Activated gamma-delta T cell treated with anti-CD3 and anti-CD28 coated beads, Interleukin-2, amount 50 U/mL, for 16 hours (primary cell): ENCODE measurements around the gene ADGRD1.
"Not testable (repeated sequence)": the region's sequence is repeated elsewhere in the genome, so short reads cannot be mapped to it uniquely, and the experiment has no call there.

ENCODE experiments used
- DNase-seq: peaks from one replicate; pipeline ENCODE4 v3.0.0-alpha.2; 2020; ENCODE audit warnings: low read depth

Gene ADGRD1

DNA sequence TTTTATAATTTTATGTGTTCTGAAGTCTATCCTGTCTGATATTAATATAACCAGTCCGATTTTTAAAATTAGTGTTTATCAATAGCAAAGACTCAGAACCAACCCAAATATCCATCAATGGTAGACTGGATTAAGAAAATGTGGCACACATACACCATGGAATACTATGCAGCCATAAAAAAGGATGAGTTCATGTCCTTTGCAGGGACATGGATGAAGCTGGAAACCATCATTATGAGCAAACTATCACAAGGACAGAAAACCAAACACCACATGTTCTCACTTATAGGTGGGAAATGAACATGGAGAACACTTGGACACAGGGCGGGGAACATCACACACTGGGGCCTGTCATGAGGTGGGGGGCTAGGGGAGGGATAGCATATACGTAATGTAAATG is 16.2 kb upstream of the ADGRD1 start:
- not testable (repeated sequence) for DNase-seq

DNA sequence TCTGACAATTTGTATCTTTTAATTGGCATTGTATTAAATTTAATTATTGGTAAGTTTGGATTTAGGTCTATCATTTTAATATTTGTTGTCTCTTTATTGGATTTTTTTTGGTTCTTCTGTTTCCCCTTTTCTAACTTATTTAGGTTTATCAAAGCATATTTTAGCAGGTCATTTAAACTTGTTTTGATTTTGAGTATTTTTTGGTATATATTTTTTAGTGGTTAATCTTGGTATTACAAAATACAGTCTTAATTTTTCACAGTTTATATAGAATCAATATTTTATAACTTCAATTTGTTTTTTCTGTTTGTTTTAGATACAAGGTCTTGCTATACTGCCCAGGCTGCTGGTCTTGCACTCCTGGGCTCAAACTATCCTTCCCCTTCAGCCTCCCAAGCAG is 15.5 kb upstream of the ADGRD1 start:
- DNase-seq: no peak

DNA sequence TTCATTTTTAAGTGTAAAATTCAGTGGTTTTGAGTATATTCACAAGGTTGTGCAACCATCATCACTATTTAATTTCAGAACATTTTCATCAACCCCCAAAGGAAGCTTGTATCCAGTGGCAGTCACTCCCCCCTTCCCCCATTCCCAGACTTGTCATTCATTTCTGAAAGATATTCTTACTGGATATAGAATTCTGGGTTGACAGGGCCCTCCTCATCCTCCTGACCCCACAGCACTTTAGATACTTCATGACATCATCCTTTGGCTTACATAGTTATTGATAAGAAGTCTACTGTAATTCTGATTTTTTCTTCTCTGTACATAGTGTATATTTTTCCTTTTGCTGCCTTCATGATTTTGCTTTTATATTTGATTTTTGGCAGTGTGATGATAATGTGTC is 8.8 kb upstream of the ADGRD1 start:
- no peak for DNase-seq

GRCh38 chr12:130945786-130946492 is 7.8 kb upstream of the ADGRD1 start:
- DNase-seq: no peak

GRCh38 chr12:130947028-130947613 is 6.6 kb upstream of the ADGRD1 start:
- no peak for DNase-seq

DNA sequence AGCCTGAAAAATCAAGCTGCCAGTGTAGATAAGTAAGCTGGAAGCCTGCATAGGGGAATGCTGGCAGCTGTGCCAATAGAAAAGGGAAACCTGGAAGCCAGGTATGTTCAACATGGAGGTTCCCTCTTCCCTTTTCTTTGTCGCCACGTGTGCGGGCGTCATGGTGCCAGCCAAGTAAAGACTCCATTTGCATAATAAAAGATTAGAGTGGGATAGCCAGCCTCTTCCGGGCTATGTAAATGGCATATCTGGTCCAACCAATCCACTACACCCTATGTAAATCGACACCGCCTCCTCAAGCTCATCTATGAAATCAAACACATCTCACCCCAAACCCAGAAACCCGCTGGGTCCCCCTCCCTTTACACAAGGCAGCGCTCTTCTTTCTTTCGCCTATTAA is 5.6 kb upstream of the ADGRD1 start:
- DNase-seq: no peak

GRCh38 chr12:130948751-130949150 is 5.0 kb upstream of the ADGRD1 start:
- no peak for DNase-seq

DNA sequence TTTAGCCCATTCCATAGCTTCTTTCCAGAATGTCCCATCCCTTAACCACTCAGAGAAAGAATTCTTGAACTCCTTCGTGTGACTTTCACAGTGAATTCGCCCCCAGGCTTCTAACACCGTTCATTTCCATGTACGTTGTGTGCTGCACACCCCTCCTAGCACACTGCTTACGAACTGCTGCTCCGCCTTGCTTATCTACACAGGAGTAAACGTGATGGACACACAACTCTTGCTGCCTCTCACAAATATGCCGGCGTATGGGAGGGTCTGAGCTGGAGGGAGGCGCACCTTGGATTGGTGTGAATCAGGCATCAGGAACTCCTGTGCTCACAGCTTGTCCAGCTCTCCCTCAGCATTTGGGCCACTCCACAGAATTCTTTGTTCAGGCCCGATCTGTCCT is 3.9 kb upstream of the ADGRD1 start:
- no peak for DNase-seq

GRCh38 chr12:130951636-130952035 is 2.1 kb upstream of the ADGRD1 start:
- no peak for DNase-seq

GRCh38 chr12:130952171-130952954 is 1.3 kb upstream of the ADGRD1 start:
- no peak for DNase-seq

- no peak for DNase-seq
Measured at GRCh38 chr12:130954544-130954831, 781 bp downstream of the ADGRD1 start.

DNA sequence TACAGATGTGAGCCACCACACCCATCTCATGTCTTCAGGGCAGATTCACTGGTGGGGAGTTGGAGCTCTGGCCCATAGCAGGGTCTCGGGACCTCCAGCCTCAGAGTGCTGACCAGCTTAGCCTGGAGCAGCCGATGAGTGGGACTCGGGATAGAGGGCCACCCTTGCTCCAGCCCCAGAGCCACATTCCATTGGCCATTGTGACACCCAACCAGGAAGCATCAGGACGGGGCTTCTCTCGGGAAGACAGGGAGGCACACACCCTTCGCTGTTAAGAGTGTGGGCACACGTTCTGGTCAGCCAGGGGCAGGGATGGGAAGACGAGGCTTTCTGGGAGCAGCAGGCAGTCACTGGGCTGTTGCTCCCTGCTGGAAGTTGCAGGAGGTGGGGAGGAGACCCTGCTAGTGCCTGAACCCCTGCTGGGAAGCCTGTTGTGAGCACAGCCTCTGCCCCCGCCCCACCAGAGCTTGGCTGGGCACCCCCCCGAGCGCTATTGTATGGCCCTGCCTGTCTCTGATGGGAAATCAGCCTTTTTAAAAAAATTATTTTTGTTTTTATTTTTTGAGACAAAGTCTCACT is 1.6 kb downstream of the ADGRD1 start:
- DNase-seq: no peak

GRCh38 chr12:130956009-130956408 is 2.3 kb downstream of the ADGRD1 start:
- DNase-seq: no peak

DNA sequence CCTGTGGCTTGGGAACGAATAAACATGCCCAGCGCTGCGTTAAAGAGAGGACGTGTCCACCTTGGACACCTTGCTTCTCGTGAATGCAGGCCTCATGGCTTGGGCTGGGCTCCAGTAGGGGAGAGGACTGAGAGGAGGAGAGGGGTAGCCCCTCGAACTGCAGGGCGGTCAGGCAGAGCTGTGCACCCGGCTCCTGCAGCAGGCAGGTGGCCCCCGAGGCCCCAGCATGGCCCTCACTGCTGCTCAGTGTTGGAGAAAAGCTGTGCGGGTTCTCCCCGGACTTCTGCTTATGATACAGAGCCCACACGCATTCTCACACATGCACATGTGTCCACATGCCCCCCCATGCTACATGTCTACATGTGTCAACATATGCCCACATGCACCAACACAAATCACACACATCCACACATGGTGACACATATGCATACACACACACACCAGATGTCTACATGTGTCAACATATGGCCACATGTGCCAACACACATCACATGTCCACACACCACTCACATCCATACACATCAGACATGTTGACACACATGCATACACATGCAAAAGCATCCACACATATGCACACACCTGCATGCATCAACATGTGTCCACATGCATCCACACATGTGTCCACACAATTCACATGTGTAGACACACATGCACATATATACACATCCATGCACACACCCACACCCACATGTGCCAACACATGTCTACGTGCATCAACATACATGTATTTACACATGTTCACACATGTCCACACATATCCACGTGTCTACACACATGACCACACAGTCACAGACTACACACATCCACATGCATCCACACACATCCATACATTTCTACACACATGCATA is 3.0 kb downstream of the ADGRD1 start:
- no peak for DNase-seq

GRCh38 chr12:130957304-130957621 is 3.6 kb downstream of the ADGRD1 start:
- no peak for DNase-seq

- DNase-seq: no peak
Measured at GRCh38 chr12:130958557-130959140, 4.9 kb downstream of the ADGRD1 start.

DNA sequence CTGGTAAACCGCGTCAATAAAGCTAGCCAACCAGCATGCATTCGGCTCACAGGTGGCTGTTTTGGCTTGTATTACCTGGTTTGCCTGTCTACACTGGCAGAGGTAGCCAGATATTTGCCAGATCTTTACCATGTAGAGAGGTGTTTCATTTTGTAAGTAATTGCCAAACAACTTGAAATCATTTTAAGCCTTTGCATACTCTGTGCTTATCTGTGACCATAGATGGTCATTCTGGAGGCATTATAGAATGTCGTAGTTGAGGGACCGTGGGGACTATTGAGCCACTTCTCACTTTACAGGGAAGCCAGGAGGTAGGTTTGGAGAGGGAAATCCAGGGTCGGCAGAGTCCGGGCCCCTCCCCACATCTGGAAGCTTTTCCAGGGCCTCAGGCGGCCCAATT is 5.9 kb downstream of the ADGRD1 start:
- DNase-seq: no peak

DNA sequence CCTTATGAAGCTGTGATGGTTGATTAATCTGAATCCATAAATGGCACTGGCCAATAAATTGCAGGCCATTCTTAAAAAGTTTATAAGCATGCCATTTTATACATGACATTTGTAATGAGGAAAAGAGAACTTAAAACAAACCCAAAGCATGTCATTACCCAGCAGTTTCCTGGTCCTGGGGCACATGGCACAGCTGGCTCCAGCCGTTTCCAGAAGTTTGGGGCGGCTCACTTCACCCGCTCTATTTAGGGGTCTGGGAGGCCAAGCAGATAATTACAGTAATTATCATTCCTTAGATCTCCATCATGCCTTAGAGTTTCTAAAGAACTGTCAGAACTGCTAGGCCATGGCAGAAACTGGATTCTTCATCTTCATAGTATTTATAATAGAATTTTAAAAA is 6.4 kb downstream of the ADGRD1 start:
- no peak for DNase-seq

- DNase-seq: no peak
Measured at GRCh38 chr12:130960787-130961186, 7.1 kb downstream of the ADGRD1 start.

DNA sequence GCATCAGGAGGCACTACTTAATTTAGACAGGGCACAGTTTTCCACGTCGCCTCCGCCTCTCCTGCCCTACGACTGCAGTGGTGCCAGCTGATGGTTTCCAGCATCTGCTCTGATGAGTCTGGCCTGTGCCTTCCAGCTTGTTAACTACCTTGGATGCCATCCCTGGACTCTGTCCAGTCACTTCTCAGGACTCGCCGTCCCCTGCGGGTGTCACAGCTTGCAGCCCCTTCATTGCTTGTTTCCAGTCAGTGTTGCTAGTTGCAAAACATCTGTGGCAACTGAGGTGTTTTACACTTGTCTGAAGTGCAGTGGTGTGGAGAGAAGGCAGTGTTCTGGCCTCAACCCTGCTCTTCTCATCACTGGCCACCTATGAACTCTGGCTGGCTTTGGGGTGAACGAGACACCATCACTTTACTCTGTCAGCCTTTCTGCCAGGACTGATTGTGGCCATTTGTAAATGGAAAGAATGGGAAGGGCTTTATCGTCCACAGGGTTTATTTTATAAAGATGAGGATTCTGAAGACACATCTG is 8.3 kb downstream of the ADGRD1 start:
- DNase-seq: no peak

- no peak for DNase-seq
Measured at GRCh38 chr12:130965214-130965613, 11.5 kb downstream of the ADGRD1 start.

DNA sequence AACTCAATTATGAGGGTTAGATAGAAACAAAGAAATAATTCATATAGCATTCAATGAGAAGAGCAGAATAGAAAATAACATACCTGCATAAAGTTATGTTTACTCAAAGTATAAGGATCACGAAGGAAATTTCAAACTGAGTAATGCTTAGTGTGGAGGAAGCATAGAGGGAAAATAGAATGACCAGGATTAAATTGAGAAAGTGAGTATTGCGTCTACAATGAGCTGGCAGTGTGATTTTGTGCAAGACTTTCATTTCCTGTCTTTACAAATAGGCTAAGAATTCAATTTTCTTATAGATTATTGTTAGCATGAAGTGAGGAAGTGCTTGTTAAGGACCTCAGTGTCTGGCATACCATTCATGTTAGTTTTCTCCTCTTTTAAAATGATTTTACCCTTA is 12.0 kb downstream of the ADGRD1 start:
- no peak for DNase-seq
